ENCODE data around the gene SDC1. TPM values are rescaled to one million over a fixed set of nuclear protein-coding genes. Genes with fewer than 3 reads are reported as not detected.

Gene SDC1
- total RNA-seq, 4 donors from 2014 or later: 25.6 to 343 (median 197) TPM

GRCh38 chr2:20199633-20200270 lies 25.2 kb downstream of the SDC1 start:
- Histone ChIP-seq H3K4me3 (no peak overlapping the region), H3K27ac (peak overlapping the region in 1 of 4 donors; percentile 89)
- no peak for TF ChIP-seq CTCF (IDR thresholded peaks at IDR 0.05)
- no peak for TF ChIP-seq POLR2A (IDR thresholded peaks at IDR 0.05)

GRCh38 chr2:20198796-20199632 lies 25.9 kb downstream of the SDC1 start:
- no peaks in the 10 kb centered on the region for H3K9me3 ChIP-seq
- TF ChIP-seq CTCF (IDR thresholded peaks at IDR 0.05) (no peak), POLR2A (IDR thresholded peaks at IDR 0.05) (no peak)
- DNase-seq: no peak
- H3K27ac ChIP-seq: peak overlapping the region in 3 of 4 donors; percentile 53 to 91 (median 89)
- H3K4me1 ChIP-seq: peaks cover 0 to 30% (median 0%) of the 10 kb centered on the region in 4 donors
- no peaks in the 10 kb centered on the region for H3K27me3 ChIP-seq
- H3K4me3 ChIP-seq: no peak overlapping the region
- H3K36me3 ChIP-seq: peaks cover 0 to 23% (median 0%) of the 10 kb centered on the region in 3 donors

More at GRCh38 chr2:20199633-20200270, 25.2 kb downstream of the SDC1 start:
- H3K9me3 ChIP-seq: no peaks in the 10 kb centered on the region
- peaks cover 0 to 29% (median 0%) of the 10 kb centered on the region in 3 donors for H3K36me3 ChIP-seq
- H3K4me1 ChIP-seq: peaks cover 0 to 30% (median 0%) of the 10 kb centered on the region in 4 donors
- no peak for DNase-seq
- no peaks in the 10 kb centered on the region for H3K27me3 ChIP-seq

- TF ChIP-seq POLR2A (IDR thresholded peaks at IDR 0.05) (no peak), CTCF (IDR thresholded peaks at IDR 0.05) (peak in 1 of 6 experiments; percentile 48)
- Histone ChIP-seq H3K36me3 (peaks cover 0 to 13% (median 0%) of the 10 kb centered on the region in 3 donors), H3K9me3 (no peaks in the 10 kb centered on the region), H3K27ac (peak overlapping the region in 3 of 4 donors; percentile 53 to 91 (median 89)), H3K27me3 (no peaks in the 10 kb centered on the region), H3K4me3 (no peak overlapping the region), H3K4me1 (peaks cover 0 to 30% (median 0%) of the 10 kb centered on the region in 4 donors)
- peak in 2 of 3 donors; percentile 89 to 91 for DNase-seq
Measured at GRCh38 chr2:20198001-20198400, 26.9 kb downstream of the SDC1 start.

- H3K4me1 ChIP-seq: peaks cover 0 to 30% (median 0%) of the 10 kb centered on the region in 4 donors
- H3K9me3 ChIP-seq: no peaks in the 10 kb centered on the region
- TF ChIP-seq CTCF (IDR thresholded peaks at IDR 0.05): no peak
- no peak for TF ChIP-seq POLR2A (IDR thresholded peaks at IDR 0.05)
- peak overlapping the region in 3 of 4 donors; percentile 78 to 91 (median 89) for H3K27ac ChIP-seq
- H3K4me3 ChIP-seq: no peak overlapping the region
- H3K27me3 ChIP-seq: no peaks in the 10 kb centered on the region
- no peak for DNase-seq
- H3K36me3 ChIP-seq: peaks cover 0 to 4% (median 0%) of the 10 kb centered on the region in 3 donors
Measured at GRCh38 chr2:20197192-20197591, 27.7 kb downstream of the SDC1 start.

GRCh38 chr2:20196657-20197161 lies 28.2 kb downstream of the SDC1 start:
- Histone ChIP-seq H3K4me1 (peaks cover 0 to 32% (median 0%) of the 10 kb centered on the region in 4 donors), H3K27ac (peak overlapping the region in 3 of 4 donors; percentile 78 to 91 (median 89)), H3K27me3 (no peaks in the 10 kb centered on the region), H3K4me3 (peak overlapping the region in 1 of 4 donors; percentile 16), H3K36me3 (peaks cover 0 to 2% (median 0%) of the 10 kb centered on the region in 3 donors), H3K9me3 (no peaks in the 10 kb centered on the region)
- peak in 1 of 3 donors; percentile 72 for DNase-seq
- TF ChIP-seq POLR2A (IDR thresholded peaks at IDR 0.05): no peak
- no peak for TF ChIP-seq CTCF (IDR thresholded peaks at IDR 0.05)
